NCI-H526 (cell line): ENCODE data around the gene PARK7.

Source experiments
- DNase-seq, 2 experiments: peaks; one replicate each; lab custom pipeline; 2025; lab: John Stamatoyannopoulos, UW

PARK7 gene

DNA sequence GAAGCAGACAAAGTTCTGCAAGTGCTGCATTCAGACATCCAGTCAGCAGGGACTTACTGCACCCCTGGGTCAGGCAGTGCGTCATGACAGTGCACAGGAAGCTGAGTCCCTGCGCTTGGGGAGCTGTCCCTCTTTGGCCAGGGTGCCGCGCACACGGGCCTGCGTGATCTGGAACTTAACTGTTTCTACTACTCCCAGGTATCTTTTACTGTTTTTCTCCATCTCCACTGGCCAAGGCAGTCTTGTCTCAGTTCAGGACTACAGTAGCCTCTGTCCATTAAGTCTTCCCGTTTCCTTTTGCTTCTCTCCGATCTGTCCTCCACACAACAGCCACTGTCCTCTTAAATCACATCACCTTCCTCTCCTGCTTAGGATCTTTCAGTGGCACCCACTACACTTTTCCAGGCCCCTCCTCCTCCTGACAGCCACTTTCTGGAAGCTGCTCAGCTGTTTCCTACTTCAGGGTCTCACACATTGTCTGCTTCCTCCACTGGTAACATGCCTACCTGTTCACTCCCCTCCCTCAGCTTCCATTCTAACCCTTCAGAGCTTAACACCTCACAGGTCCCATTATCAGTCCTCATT is 48.7 kb downstream of the PARK7 start:
- DNase-seq = no peak

DNA sequence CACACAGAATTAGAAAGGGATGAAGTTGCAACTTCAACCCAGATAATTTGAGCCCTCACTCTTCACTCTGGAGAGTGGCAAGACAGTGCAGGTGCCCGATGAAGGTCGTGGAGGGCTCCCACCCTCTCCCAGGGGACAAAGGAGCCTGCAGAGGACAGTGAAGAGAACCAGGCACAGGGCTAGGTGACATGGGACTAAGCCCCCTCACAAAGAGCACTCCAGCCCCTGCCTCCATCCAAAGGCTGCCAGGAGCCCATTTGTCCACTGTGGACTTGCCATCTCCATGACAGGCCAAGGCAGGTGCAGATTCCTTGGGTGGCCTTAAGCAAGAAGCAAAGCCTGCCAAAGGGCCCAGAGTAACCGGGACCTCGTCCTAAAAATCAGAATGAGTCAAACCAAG is 49.5 kb downstream of the PARK7 start:
- no peak for DNase-seq

DNA sequence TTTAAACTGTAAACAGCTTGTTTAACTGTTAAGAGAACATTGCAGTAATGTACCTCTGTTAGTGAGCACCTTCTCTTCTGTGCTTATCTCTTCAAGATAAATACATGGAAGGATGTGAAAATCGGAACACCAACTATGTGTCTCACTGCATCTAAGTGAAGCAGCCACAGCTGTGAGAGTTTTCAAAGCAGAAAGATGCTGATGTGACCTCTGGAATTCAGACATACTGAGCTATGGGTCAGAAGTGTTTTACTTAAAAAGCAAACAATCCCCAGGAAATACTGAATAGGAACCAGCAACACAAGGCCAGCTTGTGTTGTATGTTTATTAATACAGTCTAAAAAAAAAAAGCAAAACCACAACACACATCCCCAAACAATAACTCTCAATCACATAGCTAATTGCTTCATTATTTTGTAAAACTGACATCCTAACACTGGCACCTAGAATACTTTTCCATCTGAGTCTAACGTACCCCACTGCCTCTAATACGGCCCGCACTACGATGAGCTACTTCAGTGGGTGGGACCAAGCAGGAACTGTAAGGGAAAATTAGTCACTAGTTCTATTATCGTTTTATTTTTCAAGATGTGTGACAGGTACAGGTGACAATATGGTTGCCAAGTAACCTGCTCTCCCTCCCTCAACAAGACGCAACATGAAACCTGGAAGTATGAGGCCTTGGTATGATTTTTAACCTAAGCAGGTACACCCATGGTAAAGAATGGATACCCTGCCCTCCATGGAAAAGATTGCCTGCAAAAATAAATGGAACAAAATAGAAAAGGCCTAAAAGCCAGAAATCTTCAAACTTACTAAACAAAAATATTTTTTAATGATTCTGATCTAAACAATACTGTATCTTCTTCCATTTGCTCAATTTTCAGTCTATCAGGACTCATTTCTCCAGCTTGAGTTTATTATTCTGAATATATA is 50.7 kb downstream of the PARK7 start:
- DNase-seq = no peak

DNA sequence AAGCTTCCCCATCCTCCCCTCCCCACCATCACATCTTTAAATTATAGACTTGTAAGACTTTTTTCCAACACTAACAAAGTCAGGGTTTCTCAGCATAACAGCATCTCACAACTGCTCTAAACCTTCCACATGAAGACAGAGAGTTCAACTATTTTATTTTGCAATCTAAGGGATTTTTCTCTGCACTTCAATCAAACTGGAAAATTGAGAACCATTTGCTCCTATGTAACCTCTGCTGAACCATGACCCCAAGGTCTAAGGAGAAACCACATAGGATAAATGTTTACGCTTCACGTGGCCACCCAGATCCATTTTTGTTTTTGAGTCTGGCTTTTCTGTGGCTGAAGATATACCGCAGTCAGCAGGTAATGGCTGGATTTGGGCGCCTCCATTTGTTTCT is 51.4 kb downstream of the PARK7 start:
- DNase-seq = no peak

DNA sequence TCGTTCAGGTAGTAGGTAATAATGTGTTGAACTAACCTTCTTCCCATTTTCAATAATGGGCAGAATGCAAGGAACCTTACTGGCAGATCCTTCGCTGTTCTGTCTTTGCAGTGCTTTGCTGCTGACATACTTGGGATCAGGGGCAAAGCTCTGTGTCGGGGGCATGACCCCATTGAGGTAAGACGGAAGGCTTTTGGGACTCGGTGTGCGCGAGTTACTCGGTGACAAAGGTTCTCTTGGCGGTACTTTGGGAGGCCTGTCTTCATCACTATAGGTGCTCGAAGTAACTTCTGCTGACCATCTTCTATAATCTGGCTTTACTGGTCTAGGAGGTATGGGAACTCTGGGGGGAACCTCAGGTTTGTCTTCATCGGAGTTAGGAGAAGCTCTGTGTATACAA is 51.9 kb downstream of the PARK7 start:
- DNase-seq = no peak

- DNase-seq = no peak
These were observed 52.3 kb downstream of the PARK7 start for GRCh38 chr1:8013800-8014199.

- DNase-seq = no peak
These were observed 53.0 kb downstream of the PARK7 start for GRCh38 chr1:8014381-8014988.

DNA sequence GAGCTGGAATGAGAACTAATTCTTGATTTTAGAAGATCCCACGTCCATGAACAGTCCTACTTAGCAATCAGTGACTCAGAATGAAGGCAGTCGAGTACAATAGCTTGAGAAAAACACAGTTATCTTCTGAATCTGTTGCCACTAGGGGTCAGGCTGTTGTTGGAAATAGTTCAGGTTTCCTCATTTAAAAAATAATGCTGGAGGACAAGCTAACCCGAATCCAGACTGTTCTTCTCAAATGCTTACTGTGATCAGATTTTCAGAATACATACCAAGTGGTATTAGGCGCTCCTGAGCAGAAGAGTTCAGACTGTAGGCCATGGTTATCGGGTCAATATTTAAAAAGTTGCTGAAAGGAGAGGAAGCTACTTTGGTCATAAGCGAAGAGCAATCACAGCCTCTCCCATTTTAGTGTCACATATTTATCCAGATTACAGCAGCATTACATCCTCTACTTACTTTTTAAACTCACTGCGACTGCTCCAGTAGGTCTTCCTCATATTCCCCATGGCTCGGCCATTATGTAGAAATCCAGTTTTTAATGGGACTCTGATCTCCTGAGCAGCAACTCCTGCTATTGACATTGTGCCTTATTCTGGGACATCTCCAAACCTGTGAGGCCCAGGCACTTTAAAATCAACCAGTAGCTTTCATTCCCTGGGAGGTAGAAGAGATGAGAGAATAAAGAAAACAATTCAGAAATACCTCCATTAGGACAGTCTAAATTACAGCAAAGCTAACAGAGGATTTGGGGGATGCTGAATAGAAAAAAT is 53.7 kb downstream of the PARK7 start:
- DNase-seq = peak; percentile 38 to 75

GRCh38 chr1:8015809-8016165 is 54.3 kb downstream of the PARK7 start:
- DNase-seq = no peak

DNA sequence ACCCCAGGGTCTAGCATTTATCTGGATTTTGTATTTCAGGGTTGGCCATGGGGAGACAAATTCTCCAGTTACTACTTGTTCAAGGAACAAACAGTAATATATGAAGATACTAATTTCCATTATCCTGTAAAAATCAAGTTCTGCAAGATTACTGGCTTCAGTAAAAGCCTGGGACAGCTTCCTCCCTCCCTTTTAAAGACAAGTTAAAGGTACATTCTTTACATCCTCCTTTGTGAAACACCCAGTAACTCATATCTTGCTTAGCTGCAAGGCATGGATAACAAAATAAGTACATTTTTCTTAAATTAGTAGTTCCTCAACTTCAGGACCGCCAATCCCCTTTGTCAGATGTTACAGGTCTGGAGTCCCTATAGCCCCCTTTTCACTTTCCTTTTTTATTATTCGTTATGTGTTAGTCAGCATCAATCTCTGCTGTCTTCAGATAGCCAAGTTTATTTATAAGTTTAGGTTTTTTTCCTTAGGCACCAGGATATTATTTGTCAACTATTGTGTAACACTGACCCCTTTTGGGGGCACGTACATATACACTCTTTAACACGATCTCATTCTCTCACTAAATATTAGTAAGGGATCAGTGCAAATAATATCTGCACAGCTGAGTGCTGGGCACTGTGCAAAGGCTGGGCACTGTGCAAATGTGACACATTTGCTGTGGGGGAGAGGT is 54.8 kb downstream of the PARK7 start:
- no peak for DNase-seq

DNA sequence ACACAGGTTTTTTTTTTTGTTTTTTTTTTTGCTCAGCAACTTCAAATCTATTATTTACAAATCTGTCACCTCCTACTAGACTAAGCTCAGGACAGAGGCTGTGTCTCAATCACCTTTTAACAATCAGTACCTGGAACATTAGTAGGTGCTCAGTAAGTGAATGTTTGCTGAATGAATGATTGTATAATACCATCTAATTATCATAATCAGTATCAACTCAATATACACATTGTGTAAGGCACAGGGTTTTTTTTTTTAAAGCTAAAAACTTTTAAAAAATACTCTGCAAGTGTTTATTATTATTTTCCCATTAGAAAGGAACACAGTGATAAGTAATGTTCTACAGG is 55.4 kb downstream of the PARK7 start:
- no peak for DNase-seq

GRCh38 chr1:8017495-8018197 is 56.1 kb downstream of the PARK7 start:
- peak; percentile 46 to 48 for DNase-seq

DNA sequence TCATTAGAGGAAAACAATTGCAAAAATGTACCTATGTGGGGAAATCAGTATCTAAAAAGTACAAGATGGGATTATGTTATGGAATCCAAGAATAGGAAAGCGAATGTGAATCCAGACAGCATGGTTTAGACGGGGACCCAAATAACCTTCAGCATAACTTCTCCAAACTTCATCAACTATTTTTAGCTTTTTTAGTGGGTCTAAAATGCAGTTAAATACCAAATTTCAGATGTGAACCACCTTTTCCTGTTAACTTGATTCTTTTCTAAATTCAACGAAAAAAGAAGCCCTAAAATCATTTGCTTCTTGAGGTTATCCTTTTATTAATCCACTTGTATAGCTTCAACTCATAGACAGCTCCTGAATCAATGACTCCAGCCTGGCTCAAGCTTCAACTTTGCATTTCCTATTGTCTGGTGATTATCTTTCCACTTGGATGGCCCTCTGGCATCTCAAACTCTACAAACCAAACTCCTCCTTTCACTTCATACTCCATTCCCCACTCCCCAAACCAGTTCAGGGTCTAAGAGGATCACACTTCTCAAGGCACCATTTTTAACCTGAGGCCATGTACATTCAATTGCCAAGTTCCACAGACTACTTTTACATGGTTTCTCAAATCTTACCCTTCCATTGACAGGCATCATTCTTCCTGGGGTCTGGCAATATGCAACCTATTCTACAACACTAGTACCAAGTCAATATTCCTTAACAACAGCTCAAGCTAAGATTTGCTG is 57.1 kb downstream of the PARK7 start:
- peak in 1 of 2 experiments; percentile 41 for DNase-seq

GRCh38 chr1:8019229-8019620 is 57.7 kb downstream of the PARK7 start:
- no peak for DNase-seq

DNA sequence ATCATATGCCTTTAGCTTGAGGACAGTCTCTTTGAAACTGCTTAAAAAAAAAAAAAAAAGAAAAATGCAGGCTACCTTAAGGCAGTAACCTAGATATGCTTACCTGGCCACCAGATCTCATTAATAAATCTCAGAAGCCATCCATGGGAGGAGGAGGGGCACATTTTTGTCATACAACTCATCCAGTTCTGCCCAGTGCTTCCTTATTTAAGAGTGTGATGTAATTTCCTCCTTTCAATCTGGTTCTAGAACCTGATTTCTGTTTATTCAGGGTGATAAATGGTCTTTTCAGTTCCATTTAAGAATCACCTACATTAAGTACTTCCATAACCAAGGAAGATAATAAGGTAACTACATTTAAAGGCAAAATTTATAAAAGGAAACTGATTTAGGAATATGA is 58.5 kb downstream of the PARK7 start:
- no peak for DNase-seq

GRCh38 chr1:8021676-8022266 is 60.3 kb downstream of the PARK7 start:
- DNase-seq = no peak

DNA sequence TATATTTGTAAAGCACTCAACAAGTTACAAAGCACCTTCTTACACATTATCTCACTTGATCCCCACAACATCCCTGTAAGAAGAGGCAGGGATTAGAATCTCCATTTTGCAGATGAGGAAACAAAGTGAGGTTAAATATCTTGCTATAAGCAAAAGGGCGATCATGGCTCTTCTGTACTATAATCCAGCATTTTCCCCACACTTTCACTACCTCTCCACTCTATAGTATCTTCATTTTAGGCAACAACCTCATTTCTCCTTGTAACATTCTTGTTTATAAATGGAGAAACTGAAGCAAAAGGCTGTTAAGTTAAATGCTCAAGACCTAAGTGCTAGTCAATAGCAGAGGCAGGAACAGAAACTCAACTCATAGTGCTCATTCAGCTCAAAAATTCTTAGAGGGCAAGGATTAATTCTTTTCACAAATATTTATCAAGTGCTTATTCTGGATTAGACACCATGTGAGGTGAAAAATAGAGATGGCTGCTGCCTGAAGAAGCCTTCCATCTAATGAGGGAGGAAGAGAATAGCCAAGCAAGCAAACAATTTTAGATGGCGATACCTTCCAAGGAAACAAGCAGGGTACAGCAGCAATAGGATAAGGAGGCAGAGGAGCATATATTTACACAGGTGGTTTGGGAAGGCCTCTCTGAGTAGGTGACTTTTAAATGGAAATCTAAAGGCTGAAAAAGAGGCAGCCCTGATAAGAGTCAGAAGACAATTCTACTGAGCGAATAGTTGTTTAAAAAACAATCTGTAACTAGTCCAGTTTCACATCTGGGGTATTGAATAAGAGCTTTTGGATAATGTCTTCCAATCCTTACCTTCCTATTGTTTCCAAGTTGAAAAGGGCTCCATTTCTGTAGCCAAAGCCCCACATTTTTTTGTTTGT is 61.1 kb downstream of the PARK7 start:
- DNase-seq = no peak

GRCh38 chr1:8023287-8023994 is 61.9 kb downstream of the PARK7 start:
- DNase-seq = no peak

DNA sequence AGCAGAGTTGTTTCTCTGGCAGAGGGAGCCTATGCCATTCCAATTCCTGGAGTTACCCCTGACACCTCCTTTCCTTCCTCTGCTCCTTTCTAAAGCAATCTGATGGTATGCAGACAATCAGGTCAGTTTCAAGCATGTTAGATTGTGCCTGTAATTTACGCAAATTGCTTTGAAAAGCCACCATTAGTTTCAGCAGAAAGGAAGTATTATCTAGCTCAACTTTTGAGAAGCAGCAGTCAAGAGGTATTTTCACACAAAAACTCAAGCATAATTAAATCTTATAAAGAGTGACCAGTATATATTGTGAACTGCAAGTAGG is 62.4 kb downstream of the PARK7 start:
- DNase-seq = no peak
